Pancreas (tissue), 10 donors: Measurements from ENCODE around the gene NLN. TPM values are rescaled to one million over a fixed set of nuclear protein-coding genes. Genes with fewer than 3 reads are reported as not detected.

ENCODE experiments used
- ATAC-seq, 4 donors: fragments of 200-7000 bp; cut with Tn5 transposase; one replicate each; pipeline versions ENCODE4 v1.8.0 to v1.9.1; 2020; ENCODE audit warnings: mild to moderate bottlenecking in 4 of 4, moderate library complexity in 4 of 4
- DNase-seq, 6 donors: peaks; one replicate each; pipeline ENCODE4 v3.0.0-alpha.2; 2020
- FAIRE-seq: peaks from 2 replicates; lab custom pipeline; 2012; peaks lifted over from hg19 to GRCh38; lab: Jason Lieb, UNC
- H3K27ac ChIP-seq, 4 donors: fragments of 200-600 bp; sonication (generic); 1 replicate in 3 of 4; 2 replicates in 1 of 4; pipeline versions ENCODE4 v1.5.0 to v1.8.0; 2020
- H3K27me3 ChIP-seq, 4 donors: fragments of 200-600 bp; one replicate each; pipeline ENCODE4 v1.8.0; 2021
- H3K36me3 ChIP-seq, 3 donors: fragments of 200-600 bp; sonication (generic) in 1 of 3; one replicate each; pipeline versions ENCODE4 v1.5.0 to v1.8.0; 2020 to 2021
- H3K4me1 ChIP-seq, 3 donors: fragments of 200-600 bp; one replicate each; pipeline ENCODE4 v1.8.0; 2021
- H3K4me3 ChIP-seq, 4 donors: fragments of 200-600 bp; sonication (generic) in 2 of 4; one replicate each; pipeline versions ENCODE4 v1.5.0 to v1.8.0; 2020 to 2021
- H3K9me3 ChIP-seq, 4 donors: fragments of 200-600 bp; one replicate each; pipeline ENCODE4 v1.8.0; 2021
- WGBS, 2 donors: extraction: QIAGEN DNeasy Blood & Tissue Kit; methylation state at CpG; one replicate each; pipeline ENCODE4 v1.1.7; 2013; 5-methylcytosine and 5-hydroxymethylcytosine counted together
- intact Hi-C, 3 donors: fragments of 100-400 bp; cut with DNase I; formaldehyde crosslinking; loops; one replicate each; pipeline versions ENCODE4 v1.11.1 to v1.14.2; 2022
- polyA plus RNA-seq, 2 donors: library from polyadenylated mRNA; stranded (reverse); fragments of 200-250 nt; gene quantifications; one replicate each; pipeline ENCODE4 v1.2.3, GENCODE V29; 2013
- total RNA-seq, 6 donors: library from RNA; stranded (reverse); fragmentation: NEBNext Ultra II Directional in 4 of 6; extraction: Animal tissue kit (Norgen Biotek cat#: 25700) in 4 of 6; gene quantifications; one replicate each; pipeline versions ENCODE4 v1.2.1 to v1.2.4, GENCODE V29; 2021 to 2023
- TF ChIP-seq, protein P1 (sequence below), 4 donors: fragments of 200-600 bp; sonication (generic) in 3 of 4; IDR thresholded peaks; one replicate each; pipeline versions ENCODE4 v1.5.0 to v1.8.0; 2021; ENCODE audit warnings: antibody characterized with exemption in 4 of 4
- donor health status: healthy with polysubstance abuse.
- donor health status: DM: no; HTN: no; CAD: no; lungs with moderate emphysema.
- donor health status: DM: no; HTN: no; CAD: no.
- donor health status: control.
- donor health status: control.
- donor health status: Bipolar disorder and iron deficiency.
- donor health status: DM: yes; HTN: yes; CAD: no.
- donor health status: DM: no; HTN: no; CAD: no.
- donor health status: DM: no; HTN: no; CAD: no.
- donor health status: DM: yes; HTN: yes; CAD: no.

NLN gene
- total and polyA plus RNA-seq, 8 donors = 1.8 to 15.0 (median 8.0) TPM

DNA sequence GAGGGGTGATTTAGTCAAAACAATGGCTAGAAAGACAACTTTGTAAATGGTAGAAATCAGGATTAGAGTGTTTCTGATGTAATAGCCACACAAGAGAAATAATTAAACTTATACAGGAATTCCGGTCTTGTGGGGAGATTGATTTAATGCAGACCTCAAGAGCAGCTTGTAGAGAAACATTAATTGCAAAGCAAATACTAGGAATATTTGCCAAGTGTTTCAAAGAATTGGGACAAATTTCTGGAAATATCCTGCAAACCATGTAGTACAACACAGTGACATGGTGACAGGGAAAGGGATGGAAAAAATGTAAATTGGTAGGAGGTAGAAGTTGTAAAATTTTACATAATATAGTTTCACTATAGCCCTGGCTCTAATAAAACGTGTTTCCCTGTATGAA, 28.9 kb downstream of the NLN start:
- Histone ChIP-seq H3K36me3 (no peaks in the 10 kb centered on the region), H3K4me3 (no peak overlapping the region), H3K9me3 (no peaks in the 10 kb centered on the region), H3K27ac (no peak overlapping the region), H3K27me3 (no peaks in the 10 kb centered on the region), H3K4me1 (no peaks in the 10 kb centered on the region)
- FAIRE-seq = no peak
- no peak for ATAC-seq
- intact Hi-C loops = no loop called here
- WGBS, 2 donors = 63% methylated on average over 2 of the region's 2 CpGs
- TF ChIP-seq, protein P1, sequence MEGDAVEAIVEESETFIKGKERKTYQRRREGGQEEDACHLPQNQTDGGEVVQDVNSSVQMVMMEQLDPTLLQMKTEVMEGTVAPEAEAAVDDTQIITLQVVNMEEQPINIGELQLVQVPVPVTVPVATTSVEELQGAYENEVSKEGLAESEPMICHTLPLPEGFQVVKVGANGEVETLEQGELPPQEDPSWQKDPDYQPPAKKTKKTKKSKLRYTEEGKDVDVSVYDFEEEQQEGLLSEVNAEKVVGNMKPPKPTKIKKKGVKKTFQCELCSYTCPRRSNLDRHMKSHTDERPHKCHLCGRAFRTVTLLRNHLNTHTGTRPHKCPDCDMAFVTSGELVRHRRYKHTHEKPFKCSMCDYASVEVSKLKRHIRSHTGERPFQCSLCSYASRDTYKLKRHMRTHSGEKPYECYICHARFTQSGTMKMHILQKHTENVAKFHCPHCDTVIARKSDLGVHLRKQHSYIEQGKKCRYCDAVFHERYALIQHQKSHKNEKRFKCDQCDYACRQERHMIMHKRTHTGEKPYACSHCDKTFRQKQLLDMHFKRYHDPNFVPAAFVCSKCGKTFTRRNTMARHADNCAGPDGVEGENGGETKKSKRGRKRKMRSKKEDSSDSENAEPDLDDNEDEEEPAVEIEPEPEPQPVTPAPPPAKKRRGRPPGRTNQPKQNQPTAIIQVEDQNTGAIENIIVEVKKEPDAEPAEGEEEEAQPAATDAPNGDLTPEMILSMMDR (IDR thresholded peaks at IDR 0.05) = no peak
- no peak for DNase-seq

DNA sequence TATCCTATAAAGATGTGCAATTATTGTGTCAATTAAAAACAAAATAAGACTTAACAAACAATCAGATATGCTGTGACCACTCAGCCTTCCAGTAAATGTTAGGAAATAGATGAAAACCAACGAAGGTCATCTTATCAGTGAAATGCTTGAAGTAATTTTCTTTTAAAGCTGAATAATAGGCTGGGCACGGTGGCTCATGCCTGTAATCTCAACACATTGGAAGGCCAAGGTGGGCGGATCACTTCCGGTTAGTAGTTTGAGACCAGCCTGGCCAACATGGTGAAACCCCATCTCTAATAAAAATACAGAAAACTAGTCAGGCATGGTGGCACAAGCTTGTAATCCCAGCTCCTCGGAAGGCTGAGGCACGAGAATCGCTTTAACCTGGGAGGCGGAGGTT, 31.2 kb downstream of the NLN start:
- FAIRE-seq = no peak
- TF ChIP-seq, protein P1 (IDR thresholded peaks at IDR 0.05) = no peak
- H3K27ac ChIP-seq = no peak overlapping the region
- H3K36me3 ChIP-seq = no peaks in the 10 kb centered on the region
- H3K4me3 ChIP-seq = no peak overlapping the region
- H3K27me3 ChIP-seq = no peaks in the 10 kb centered on the region
- no peak for ATAC-seq
- intact Hi-C loops = no loop called here
- H3K9me3 ChIP-seq = no peaks in the 10 kb centered on the region
- no peak for DNase-seq
- 77 to 81% methylated on average over 8 of the region's 8 CpGs for WGBS, 2 donors
- no peaks in the 10 kb centered on the region for H3K4me1 ChIP-seq

DNA sequence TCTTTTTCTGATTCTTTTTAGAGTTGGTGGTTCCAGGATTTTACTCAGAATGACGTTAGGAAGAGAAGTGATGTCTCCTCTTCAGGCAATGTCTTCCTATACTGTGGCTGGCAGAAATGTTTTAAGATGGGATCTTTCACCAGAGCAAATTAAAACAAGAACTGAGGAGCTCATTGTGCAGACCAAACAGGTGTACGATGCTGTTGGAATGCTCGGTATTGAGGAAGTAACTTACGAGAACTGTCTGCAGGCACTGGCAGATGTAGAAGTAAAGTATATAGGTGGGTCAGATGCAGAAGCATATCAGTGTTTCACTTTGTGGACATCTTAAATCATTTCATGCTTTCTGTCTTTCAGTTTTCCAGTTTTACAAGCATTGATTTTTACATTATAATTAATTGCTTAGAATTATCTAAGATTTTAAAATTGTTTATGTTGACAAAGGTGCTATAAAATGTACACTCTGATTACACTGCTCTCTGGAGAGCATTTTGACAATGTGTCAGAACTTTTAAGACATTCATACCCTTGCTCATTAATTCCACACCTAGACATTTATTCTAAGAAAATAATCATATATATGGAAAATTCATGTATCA, 36.6 kb downstream of the NLN start:
- Histone ChIP-seq H3K36me3 (no peaks in the 10 kb centered on the region), H3K27ac (no peak overlapping the region), H3K4me3 (no peak overlapping the region), H3K27me3 (no peaks in the 10 kb centered on the region), H3K9me3 (no peaks in the 10 kb centered on the region), H3K4me1 (peaks cover 0 to 7% (median 0%) of the 10 kb centered on the region in 3 donors)
- WGBS, 2 donors = 68 to 72% methylated on average over 4 of the region's 4 CpGs
- no peak for ATAC-seq
- DNase-seq = no peak
- FAIRE-seq = no peak
- intact Hi-C loops = no loop called here
- TF ChIP-seq, protein P1 (IDR thresholded peaks at IDR 0.05) = no peak

DNA sequence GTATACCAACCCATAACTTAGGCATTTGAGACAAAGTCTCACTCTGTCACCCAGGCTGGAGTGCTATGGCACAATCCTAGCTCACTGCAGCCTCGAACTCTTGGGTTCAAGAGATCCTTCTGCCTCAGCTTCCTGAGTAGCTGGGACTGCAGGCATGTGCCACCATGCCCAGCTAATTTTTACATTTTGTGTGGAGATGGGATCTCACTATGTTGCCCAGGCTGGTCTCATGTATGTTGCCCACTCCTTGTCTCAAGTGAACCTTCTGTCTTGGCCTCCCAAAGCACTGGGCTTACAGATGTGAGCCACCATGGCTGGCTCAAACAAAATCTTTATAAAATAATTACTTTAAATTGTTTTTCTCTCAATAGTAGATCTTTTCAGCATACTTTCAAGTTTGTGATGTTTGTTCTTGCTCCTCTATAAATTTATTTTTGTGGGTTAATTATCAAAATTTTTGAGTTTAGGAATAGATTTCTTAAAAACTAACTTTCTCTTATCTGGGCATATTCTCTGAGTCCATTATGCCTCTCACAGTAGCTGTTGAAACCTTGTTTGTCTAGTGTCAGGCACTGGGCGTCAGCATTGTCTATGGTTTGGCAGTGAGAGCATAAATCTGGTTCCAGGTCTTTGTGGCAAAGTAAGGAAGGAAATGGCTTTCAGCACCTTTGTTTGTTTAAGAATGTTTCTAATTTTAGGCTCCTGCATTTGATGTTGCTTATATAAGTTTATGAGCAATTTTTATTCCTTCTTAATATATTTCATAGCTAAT, 38.7 kb downstream of the NLN start:
- DNase-seq = peak in 2 of 6 donors; percentile 13 to 24

More for the DNA sequence above, 38.7 kb downstream of the NLN start:
- Histone ChIP-seq H3K9me3 (no peaks in the 10 kb centered on the region), H3K36me3 (no peaks in the 10 kb centered on the region), H3K27ac (no peak overlapping the region), H3K4me3 (no peak overlapping the region), H3K27me3 (no peaks in the 10 kb centered on the region), H3K4me1 (peaks cover 0 to 7% (median 0%) of the 10 kb centered on the region in 3 donors)
- peak; percentile 63 for FAIRE-seq
- 46 to 52% methylated on average over 2 of the region's 2 CpGs for WGBS, 2 donors
- TF ChIP-seq, protein P1 (IDR thresholded peaks at IDR 0.05) = no peak
- intact Hi-C loops = no loop called here
- ATAC-seq = peak; percentile 55 to 94 (median 92)
